ENCODE results near the gene METTL1.

GRCh38 chr12:57765003-57765697 is 6.8 kb downstream of the METTL1 start:
- TF ChIP-seq, protein P1, sequence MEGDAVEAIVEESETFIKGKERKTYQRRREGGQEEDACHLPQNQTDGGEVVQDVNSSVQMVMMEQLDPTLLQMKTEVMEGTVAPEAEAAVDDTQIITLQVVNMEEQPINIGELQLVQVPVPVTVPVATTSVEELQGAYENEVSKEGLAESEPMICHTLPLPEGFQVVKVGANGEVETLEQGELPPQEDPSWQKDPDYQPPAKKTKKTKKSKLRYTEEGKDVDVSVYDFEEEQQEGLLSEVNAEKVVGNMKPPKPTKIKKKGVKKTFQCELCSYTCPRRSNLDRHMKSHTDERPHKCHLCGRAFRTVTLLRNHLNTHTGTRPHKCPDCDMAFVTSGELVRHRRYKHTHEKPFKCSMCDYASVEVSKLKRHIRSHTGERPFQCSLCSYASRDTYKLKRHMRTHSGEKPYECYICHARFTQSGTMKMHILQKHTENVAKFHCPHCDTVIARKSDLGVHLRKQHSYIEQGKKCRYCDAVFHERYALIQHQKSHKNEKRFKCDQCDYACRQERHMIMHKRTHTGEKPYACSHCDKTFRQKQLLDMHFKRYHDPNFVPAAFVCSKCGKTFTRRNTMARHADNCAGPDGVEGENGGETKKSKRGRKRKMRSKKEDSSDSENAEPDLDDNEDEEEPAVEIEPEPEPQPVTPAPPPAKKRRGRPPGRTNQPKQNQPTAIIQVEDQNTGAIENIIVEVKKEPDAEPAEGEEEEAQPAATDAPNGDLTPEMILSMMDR (IDR thresholded peaks at IDR 0.05; ENCODE audit: insufficient read depth, low read length), result no peak
- no peak for TF ChIP-seq POLR2AphosphoS5 (IDR thresholded peaks at IDR 0.05; ENCODE audit: low read depth)

Measured in HL-60 (cell line).